MM.1S (cell line): Measurements from ENCODE around the gene APEH.

Source experiments
- DNase-seq: peaks from one replicate; pipeline ENCODE4 v3.0.0-alpha.2; 2015
- H2AFZ ChIP-seq: fragments of 300-600 bp; sonication (generic); 2 replicates; pipeline ENCODE4 v1.6.0; 2016; ENCODE audit warnings: antibody characterized with exemption, low read length
- H3F3A ChIP-seq: fragments of 300-600 bp; sonication (generic); 2 replicates; pipeline ENCODE4 v1.6.1; 2016; ENCODE audit warnings: mild to moderate bottlenecking, antibody characterized with exemption, low read length, moderate library complexity, mixed read lengths; ENCODE audit not compliant: insufficient read depth
- H3K27ac ChIP-seq: fragments of 300-600 bp; sonication (generic); 2 replicates; pipeline ENCODE4 v1.5.1; 2016; ENCODE audit warnings: mild to moderate bottlenecking, low read length
- H3K27me3 ChIP-seq: fragments of 300-600 bp; sonication (generic); replicated peaks from 2 replicates; pipeline ENCODE4 v1.6.0; 2016; ENCODE audit warnings: low read length; ENCODE audit not compliant: insufficient read depth
- H3K36me3 ChIP-seq: fragments of 300-600 bp; sonication (generic); replicated peaks from 2 replicates; pipeline ENCODE4 v1.6.1; 2016; ENCODE audit warnings: mild to moderate bottlenecking, low read length, mixed read lengths; ENCODE audit not compliant: insufficient read depth
- H3K4me1 ChIP-seq: fragments of 300-600 bp; sonication (generic); 2 replicates; pipeline ENCODE4 v1.6.1; 2016; ENCODE audit warnings: low read length, mixed read lengths
- H3K4me2 ChIP-seq: fragments of 300-600 bp; sonication (generic); 2 replicates; pipeline ENCODE4 v1.6.0; 2016; ENCODE audit warnings: low read depth, low read length
- H3K4me3 ChIP-seq: fragments of 300-600 bp; sonication (generic); 2 replicates; pipeline ENCODE4 v1.5.1; 2016; ENCODE audit warnings: low read length, mixed read lengths
- H3K79me2 ChIP-seq: fragments of 300-600 bp; sonication (generic); 2 replicates; pipeline ENCODE4 v1.6.1; 2016; ENCODE audit warnings: mixed run types, low read length, mixed read lengths
- H3K9ac ChIP-seq: fragments of 300-600 bp; sonication (generic); 2 replicates; pipeline ENCODE4 v1.6.1; 2016; ENCODE audit warnings: low read length, mixed read lengths
- H3K9me2 ChIP-seq: fragments of 300-600 bp; sonication (generic); replicated peaks from 2 replicates; pipeline ENCODE4 v1.6.1; 2016; ENCODE audit warnings: mild to moderate bottlenecking, low read length, mixed read lengths; ENCODE audit not compliant: insufficient read depth
- H3K9me3 ChIP-seq: fragments of 300-600 bp; sonication (generic); replicated peaks from 2 replicates; pipeline ENCODE4 v1.6.1; 2016; ENCODE audit warnings: mild to moderate bottlenecking, low read length, mixed read lengths; ENCODE audit not compliant: insufficient read depth
- H4K20me1 ChIP-seq: fragments of 300-600 bp; sonication (generic); 2 replicates; pipeline ENCODE4 v1.6.1; 2016; ENCODE audit warnings: mild to moderate bottlenecking, low read length, moderate library complexity, mixed read lengths; ENCODE audit not compliant: insufficient read depth
- EZH2 ChIP-seq: fragments of 300-600 bp; sonication (generic); optimal IDR thresholded peaks from 2 replicates; pipeline ENCODE3; 2017; ENCODE audit warnings: low read depth, mild to moderate bottlenecking, antibody characterized with exemption, low read length, mixed read lengths
- EZH2phosphoT487 ChIP-seq: fragments of 300-600 bp; sonication (generic); IDR thresholded peaks from 2 replicates; pipeline ENCODE4 v1.6.1; 2018; ENCODE audit warnings: antibody characterized with exemption, low read length
- TF ChIP-seq, protein P1 (sequence below): fragments of 300-600 bp; sonication (generic); IDR thresholded peaks from 2 replicates; pipeline ENCODE4 v1.5.1; 2016; ENCODE audit warnings: antibody characterized with exemption, low read length, mixed read lengths

APEH gene

GRCh38 chr3:49713336-49714105 is 39.4 kb downstream of the APEH start:
- Histone ChIP-seq H3K4me3 (no peak overlapping the region), H3K9me2 (no peaks in the 10 kb centered on the region), H3K4me2 (no peak overlapping the region), H3K79me2 (no peaks in the 10 kb centered on the region; the same call in 1 of the 2 replicates), H3K9ac (no peak overlapping the region), H3K4me1 (no peaks in the 10 kb centered on the region), H3K27me3 (no peaks in the 10 kb centered on the region), H3K36me3 (no peaks in the 10 kb centered on the region), H4K20me1 (no peaks in the 10 kb centered on the region), H2AFZ (no peak overlapping the region), H3K9me3 (no peaks in the 10 kb centered on the region), H3F3A (no peaks in the 10 kb centered on the region), H3K27ac (no peak overlapping the region)
- TF ChIP-seq, protein P1, sequence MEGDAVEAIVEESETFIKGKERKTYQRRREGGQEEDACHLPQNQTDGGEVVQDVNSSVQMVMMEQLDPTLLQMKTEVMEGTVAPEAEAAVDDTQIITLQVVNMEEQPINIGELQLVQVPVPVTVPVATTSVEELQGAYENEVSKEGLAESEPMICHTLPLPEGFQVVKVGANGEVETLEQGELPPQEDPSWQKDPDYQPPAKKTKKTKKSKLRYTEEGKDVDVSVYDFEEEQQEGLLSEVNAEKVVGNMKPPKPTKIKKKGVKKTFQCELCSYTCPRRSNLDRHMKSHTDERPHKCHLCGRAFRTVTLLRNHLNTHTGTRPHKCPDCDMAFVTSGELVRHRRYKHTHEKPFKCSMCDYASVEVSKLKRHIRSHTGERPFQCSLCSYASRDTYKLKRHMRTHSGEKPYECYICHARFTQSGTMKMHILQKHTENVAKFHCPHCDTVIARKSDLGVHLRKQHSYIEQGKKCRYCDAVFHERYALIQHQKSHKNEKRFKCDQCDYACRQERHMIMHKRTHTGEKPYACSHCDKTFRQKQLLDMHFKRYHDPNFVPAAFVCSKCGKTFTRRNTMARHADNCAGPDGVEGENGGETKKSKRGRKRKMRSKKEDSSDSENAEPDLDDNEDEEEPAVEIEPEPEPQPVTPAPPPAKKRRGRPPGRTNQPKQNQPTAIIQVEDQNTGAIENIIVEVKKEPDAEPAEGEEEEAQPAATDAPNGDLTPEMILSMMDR = no peak
- no peak for TF ChIP-seq EZH2
- TF ChIP-seq EZH2phosphoT487 = no peak
- DNase-seq = no peak

DNA sequence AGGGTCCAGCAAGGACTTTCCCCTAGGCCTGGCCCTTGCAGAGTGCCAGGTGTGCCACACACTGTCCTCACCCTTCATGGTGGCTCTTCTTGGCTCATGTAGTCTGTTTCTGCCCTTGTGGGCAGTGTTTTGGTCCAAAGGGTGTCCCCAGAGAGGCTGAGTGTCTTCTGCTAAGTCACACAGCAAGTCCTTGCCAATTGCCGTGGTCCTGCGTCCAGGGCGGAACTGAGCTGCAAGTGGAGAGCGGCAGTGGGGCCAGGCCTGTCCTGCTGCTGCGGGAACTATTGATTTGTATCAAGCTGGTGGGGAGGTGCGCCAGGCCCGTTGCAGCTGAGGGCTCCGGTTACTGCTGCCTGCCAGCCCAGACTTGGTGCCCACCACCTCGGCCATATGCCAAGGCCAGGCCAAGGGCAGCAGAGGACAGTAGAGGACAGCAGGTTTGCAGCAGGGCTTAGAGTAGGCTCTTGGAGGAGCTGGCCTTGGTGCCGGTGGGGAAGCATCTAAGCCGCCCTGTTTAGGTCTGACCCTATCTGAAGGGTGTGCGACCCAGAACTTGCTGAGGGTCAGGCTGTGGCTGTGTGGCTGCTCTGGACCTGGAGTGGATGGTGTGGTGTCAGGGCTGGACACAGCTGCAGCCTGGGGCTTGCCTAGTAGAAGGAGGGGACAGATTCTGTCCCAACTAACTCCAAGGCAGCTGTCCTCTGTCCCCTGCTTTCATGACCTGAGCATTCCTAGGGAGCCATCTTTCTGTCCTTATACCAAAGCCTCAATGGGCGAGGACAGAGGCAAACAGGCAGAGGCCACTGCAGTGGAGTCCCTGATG is 40.8 kb downstream of the APEH start:
- Histone ChIP-seq H3K4me1 (no peaks in the 10 kb centered on the region), H3K27ac (no peak overlapping the region), H3K9ac (no peak overlapping the region), H3K27me3 (no peaks in the 10 kb centered on the region), H4K20me1 (no peaks in the 10 kb centered on the region), H3K79me2 (no peaks in the 10 kb centered on the region; the same call in 1 of the 2 replicates), H3K9me2 (no peaks in the 10 kb centered on the region), H3F3A (no peaks in the 10 kb centered on the region), H3K4me3 (no peak overlapping the region), H3K36me3 (no peaks in the 10 kb centered on the region), H3K9me3 (no peaks in the 10 kb centered on the region), H2AFZ (no peak overlapping the region), H3K4me2 (no peak overlapping the region)
- no peak for DNase-seq
- TF ChIP-seq, protein P1 = no peak
- no peak for TF ChIP-seq EZH2phosphoT487
- no peak for TF ChIP-seq EZH2

DNA sequence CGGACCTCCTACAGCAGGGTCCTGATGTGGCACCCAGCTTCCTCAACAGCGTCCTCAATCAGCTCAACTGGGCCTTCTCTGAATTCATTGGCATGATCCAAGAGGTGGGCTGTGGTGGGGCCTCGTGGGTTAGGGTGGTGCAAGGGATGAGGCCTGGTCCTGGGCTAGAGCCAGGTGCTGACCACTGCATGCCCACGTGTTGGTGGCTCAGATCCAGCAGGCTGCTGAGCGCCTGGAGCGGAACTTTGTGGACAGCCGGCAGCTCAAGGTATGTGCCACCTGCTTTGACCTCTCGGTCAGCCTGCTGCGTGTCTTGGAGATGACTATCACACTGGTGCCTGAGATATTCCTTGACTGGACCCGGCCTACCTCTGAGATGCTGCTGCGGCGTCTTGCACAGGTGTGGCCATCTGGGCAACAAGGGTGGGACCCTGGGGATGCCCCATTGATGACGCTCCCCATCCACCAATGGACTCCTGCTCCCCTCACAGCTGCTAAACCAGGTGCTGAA is 41.5 kb downstream of the APEH start:
- Histone ChIP-seq H3K36me3 (no peaks in the 10 kb centered on the region), H3K4me1 (no peaks in the 10 kb centered on the region), H3K27ac (no peak overlapping the region), H3F3A (no peaks in the 10 kb centered on the region), H3K9ac (no peak overlapping the region), H4K20me1 (no peaks in the 10 kb centered on the region), H3K79me2 (no peaks in the 10 kb centered on the region; the same call in 1 of the 2 replicates), H2AFZ (no peak overlapping the region), H3K4me2 (no peak overlapping the region), H3K9me2 (no peaks in the 10 kb centered on the region), H3K4me3 (no peak overlapping the region), H3K27me3 (no peaks in the 10 kb centered on the region), H3K9me3 (no peaks in the 10 kb centered on the region)
- DNase-seq = no peak
- TF ChIP-seq, protein P1 = no peak
- TF ChIP-seq EZH2phosphoT487 = no peak
- no peak for TF ChIP-seq EZH2
